Measurements from ENCODE around the gene LMBR1. TPM values are rescaled to one million over a fixed set of nuclear protein-coding genes. Genes with fewer than 3 reads are reported as not detected.
A peak's percentile ranks its signal among the peaks of the same experiment; 100 is the strongest.

Gene LMBR1
- total RNA-seq, 1 donor from 2014 or later: 49.7 TPM

GRCh38 chr7:156682928-156683327, 210.1 kb downstream of the LMBR1 start:
- no peaks in the 10 kb centered on the region for H3K27me3 ChIP-seq (ENCODE audit: insufficient read depth, low read length)
- no peaks in the 10 kb centered on the region for H3K27me3 Mint-ChIP-seq (ENCODE audit: low read depth, unreplicated experiment)
- H2AFZ ChIP-seq (ENCODE audit: low read depth, low read length): no peak overlapping the region
- no peak overlapping the region for H3K27ac Mint-ChIP-seq (ENCODE audit: unreplicated experiment)
- H3K79me2 ChIP-seq (ENCODE audit: insufficient read depth, low read length): no peaks in the 10 kb centered on the region
- H3K9ac ChIP-seq (ENCODE audit: low read length): no peak overlapping the region
- no peaks in the 10 kb centered on the region for H3K9me3 ChIP-seq (ENCODE audit: insufficient read depth, low read depth, low read length)
- TF ChIP-seq CTCF (IDR thresholded peaks at IDR 0.05; ENCODE audit: insufficient read depth, low read depth, low read length): no peak
- no peak for TF ChIP-seq EZH2 (IDR thresholded peaks at IDR 0.05; ENCODE audit: insufficient read depth, low read length)
- no peaks in the 10 kb centered on the region for H3K4me1 ChIP-seq (ENCODE audit: insufficient read depth, low read length)
- H3K9me3 Mint-ChIP-seq (ENCODE audit: unreplicated experiment): no peaks in the 10 kb centered on the region
- peaks cover 9% of the 10 kb centered on the region for H3K36me3 Mint-ChIP-seq (ENCODE audit: low read depth, unreplicated experiment)
- no peak overlapping the region for H3K4me3 ChIP-seq (ENCODE audit: insufficient read depth, low read depth, low read length)
- H3K4me2 ChIP-seq (ENCODE audit: low read length): no peak overlapping the region
- no peak overlapping the region for H3K27ac ChIP-seq (ENCODE audit: low read depth, low read length)
- H4K20me1 ChIP-seq (ENCODE audit: insufficient read depth, low read length): no peaks in the 10 kb centered on the region
- DNase-seq (ENCODE audit: low read depth): no peak
- FAIRE-seq: no peak
- H3K4me1 Mint-ChIP-seq (ENCODE audit: low read depth, unreplicated experiment): peaks cover 2% of the 10 kb centered on the region
- H3K4me3 Mint-ChIP-seq (ENCODE audit: unreplicated experiment): no peak overlapping the region
- H3K36me3 ChIP-seq (ENCODE audit: insufficient read depth, low read length): no peaks in the 10 kb centered on the region

- Histone ChIP-seq H3K4me3 (ENCODE audit: insufficient read depth, low read depth, low read length) (no peak overlapping the region), H3K79me2 (ENCODE audit: insufficient read depth, low read length) (no peaks in the 10 kb centered on the region), H2AFZ (ENCODE audit: low read depth, low read length) (no peak overlapping the region), H3K27ac (ENCODE audit: low read depth, low read length) (no peak overlapping the region), H3K36me3 (ENCODE audit: insufficient read depth, low read length) (peaks cover 3% of the 10 kb centered on the region), H3K4me2 (ENCODE audit: low read length) (no peak overlapping the region), H4K20me1 (ENCODE audit: insufficient read depth, low read length) (no peaks in the 10 kb centered on the region), H3K27me3 (ENCODE audit: insufficient read depth, low read length) (no peaks in the 10 kb centered on the region), H3K9me3 (ENCODE audit: insufficient read depth, low read depth, low read length) (no peaks in the 10 kb centered on the region), H3K4me1 (ENCODE audit: insufficient read depth, low read length) (no peaks in the 10 kb centered on the region), H3K9ac (ENCODE audit: low read length) (no peak overlapping the region)
- TF ChIP-seq CTCF (IDR thresholded peaks at IDR 0.05; ENCODE audit: insufficient read depth, low read depth, low read length) (no peak), EZH2 (IDR thresholded peaks at IDR 0.05; ENCODE audit: insufficient read depth, low read length) (no peak)
- Mint-ChIP-seq H3K9me3 (ENCODE audit: unreplicated experiment) (no peaks in the 10 kb centered on the region), H3K4me1 (ENCODE audit: low read depth, unreplicated experiment) (peaks cover 2% of the 10 kb centered on the region), H3K27ac (ENCODE audit: unreplicated experiment) (no peak overlapping the region), H3K27me3 (ENCODE audit: low read depth, unreplicated experiment) (no peaks in the 10 kb centered on the region), H3K4me3 (ENCODE audit: unreplicated experiment) (no peak overlapping the region), H3K36me3 (ENCODE audit: low read depth, unreplicated experiment) (peaks cover 19% of the 10 kb centered on the region)
- FAIRE-seq: no peak
- DNase-seq (ENCODE audit: low read depth): peak; percentile 78
Observed at GRCh38 chr7:156680281-156680680, 212.7 kb downstream of the LMBR1 start.

GRCh38 chr7:156677374-156678054, 215.5 kb downstream of the LMBR1 start:
- Histone ChIP-seq H3K9ac (ENCODE audit: low read length) (no peak overlapping the region), H3K36me3 (ENCODE audit: insufficient read depth, low read length) (peaks cover 3% of the 10 kb centered on the region), H2AFZ (ENCODE audit: low read depth, low read length) (no peak overlapping the region), H3K9me3 (ENCODE audit: insufficient read depth, low read depth, low read length) (no peaks in the 10 kb centered on the region), H3K27me3 (ENCODE audit: insufficient read depth, low read length) (no peaks in the 10 kb centered on the region), H3K4me3 (ENCODE audit: insufficient read depth, low read depth, low read length) (no peak overlapping the region), H3K4me1 (ENCODE audit: insufficient read depth, low read length) (no peaks in the 10 kb centered on the region), H4K20me1 (ENCODE audit: insufficient read depth, low read length) (no peaks in the 10 kb centered on the region), H3K27ac (ENCODE audit: low read depth, low read length) (no peak overlapping the region), H3K4me2 (ENCODE audit: low read length) (no peak overlapping the region), H3K79me2 (ENCODE audit: insufficient read depth, low read length) (no peaks in the 10 kb centered on the region)
- FAIRE-seq (no peak), DNase-seq (ENCODE audit: low read depth) (no peak)
- Mint-ChIP-seq H3K4me1 (ENCODE audit: low read depth, unreplicated experiment) (peaks cover 2% of the 10 kb centered on the region), H3K27me3 (ENCODE audit: low read depth, unreplicated experiment) (no peaks in the 10 kb centered on the region), H3K9me3 (ENCODE audit: unreplicated experiment) (no peaks in the 10 kb centered on the region), H3K36me3 (ENCODE audit: low read depth, unreplicated experiment) (peaks cover 15% of the 10 kb centered on the region), H3K27ac (ENCODE audit: unreplicated experiment) (no peak overlapping the region), H3K4me3 (ENCODE audit: unreplicated experiment) (no peak overlapping the region)
- TF ChIP-seq CTCF (IDR thresholded peaks at IDR 0.05; ENCODE audit: insufficient read depth, low read depth, low read length) (no peak), EZH2 (IDR thresholded peaks at IDR 0.05; ENCODE audit: insufficient read depth, low read length) (no peak)

All from astrocyte (in vitro differentiated cells and primary cell).